Epithelial cell of esophagus (primary cell): Measurements from ENCODE around the gene SRCIN1.

ENCODE experiments used
- DNase-seq: peaks from one replicate; pipeline ENCODE4 v3.0.0; 2010; ENCODE audit warnings: low read depth
- H3K4me3 ChIP-seq: 2 replicates; pipeline ENCODE4 v1.5.1; 2011; ENCODE audit warnings: mild to moderate bottlenecking, low read length, control low read depth
- CTCF ChIP-seq: IDR thresholded peaks from 2 replicates; pipeline ENCODE4 v1.5.1; 2011; ENCODE audit warnings: low read depth, mild to moderate bottlenecking, low read length, control low read depth, inconsistent platforms; ENCODE audit not compliant: insufficient read depth; ENCODE audit errors: missing control alignments

The SRCIN1 gene

DNA sequence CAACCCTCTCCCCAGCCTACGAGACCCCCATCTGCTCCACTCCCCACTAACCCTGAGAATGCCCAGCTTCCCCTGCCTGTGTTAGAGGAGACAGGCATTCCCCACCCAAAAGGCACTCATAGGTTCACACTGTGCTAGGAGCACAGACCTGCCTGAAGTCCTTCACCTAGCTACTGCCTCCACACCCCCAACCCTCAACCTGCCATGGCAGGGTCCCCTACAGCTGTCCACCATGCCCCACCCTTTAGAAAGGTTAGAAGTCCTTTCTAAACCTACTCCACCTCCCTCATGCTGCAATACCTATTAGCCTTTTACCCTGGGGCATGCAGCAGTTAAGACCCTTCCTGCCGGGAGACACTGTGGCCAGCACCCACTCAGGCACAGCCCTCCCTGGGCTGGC is 9.1 kb downstream of the SRCIN1 start:
- no peak for TF ChIP-seq CTCF
- no peak for DNase-seq
- no peak overlapping the region for H3K4me3 ChIP-seq

DNA sequence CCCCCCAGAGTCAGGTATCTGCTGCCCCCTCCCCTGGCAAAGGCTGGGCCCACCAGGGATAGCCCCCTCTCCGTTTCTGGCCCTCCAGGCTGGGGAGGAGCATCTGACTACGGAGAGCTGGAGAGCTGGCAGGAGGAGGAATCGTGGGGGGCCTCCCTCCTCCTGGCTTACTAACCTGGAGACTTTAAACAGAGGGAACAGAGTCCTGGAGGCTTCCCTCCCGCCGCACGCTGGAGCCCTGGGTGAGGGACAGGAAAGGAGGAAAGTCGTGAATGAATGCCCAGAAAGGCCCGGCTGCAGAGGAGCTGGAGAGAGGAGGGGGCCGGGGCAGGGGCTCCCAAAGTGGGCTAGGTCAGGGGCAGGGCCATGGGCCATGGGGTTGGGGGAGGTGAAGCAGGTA is 9.9 kb downstream of the SRCIN1 start:
- no peak for DNase-seq
- no peak for TF ChIP-seq CTCF
- H3K4me3 ChIP-seq = no peak overlapping the region

GRCh38 chr17:38594152-38594551 is 11.6 kb downstream of the SRCIN1 start:
- TF ChIP-seq CTCF = no peak
- no peak overlapping the region for H3K4me3 ChIP-seq
- DNase-seq = no peak

- DNase-seq = no peak
- H3K4me3 ChIP-seq = no peak overlapping the region
- TF ChIP-seq CTCF = no peak
Measured at GRCh38 chr17:38592487-38592886, 13.3 kb downstream of the SRCIN1 start.

DNA sequence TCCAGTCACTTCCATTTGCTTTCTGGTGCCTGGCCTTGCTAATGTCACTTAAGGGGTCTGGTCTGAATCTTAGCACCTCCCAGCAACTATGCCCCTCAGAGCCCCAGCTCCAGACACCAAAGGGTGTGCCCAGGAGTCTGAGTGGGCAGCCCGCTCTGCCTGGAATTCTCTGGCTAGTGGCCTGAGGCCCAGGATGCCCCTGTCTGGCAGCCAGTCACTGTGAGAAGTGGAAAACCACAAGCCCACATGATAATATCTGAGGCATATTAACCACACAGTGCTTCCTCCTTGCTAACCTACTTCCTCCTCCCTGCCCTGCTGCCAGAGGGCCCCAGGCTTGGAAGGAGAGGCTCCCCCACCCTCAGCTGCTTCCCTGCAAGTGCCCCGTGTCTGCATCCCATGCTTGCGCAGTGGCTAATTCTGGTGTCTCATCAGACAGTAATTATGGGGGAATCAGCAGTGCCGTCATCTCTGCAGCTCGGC is 14.0 kb downstream of the SRCIN1 start:
- peak; percentile 19 for DNase-seq
- H3K4me3 ChIP-seq = no peak overlapping the region
- no peak for TF ChIP-seq CTCF

DNA sequence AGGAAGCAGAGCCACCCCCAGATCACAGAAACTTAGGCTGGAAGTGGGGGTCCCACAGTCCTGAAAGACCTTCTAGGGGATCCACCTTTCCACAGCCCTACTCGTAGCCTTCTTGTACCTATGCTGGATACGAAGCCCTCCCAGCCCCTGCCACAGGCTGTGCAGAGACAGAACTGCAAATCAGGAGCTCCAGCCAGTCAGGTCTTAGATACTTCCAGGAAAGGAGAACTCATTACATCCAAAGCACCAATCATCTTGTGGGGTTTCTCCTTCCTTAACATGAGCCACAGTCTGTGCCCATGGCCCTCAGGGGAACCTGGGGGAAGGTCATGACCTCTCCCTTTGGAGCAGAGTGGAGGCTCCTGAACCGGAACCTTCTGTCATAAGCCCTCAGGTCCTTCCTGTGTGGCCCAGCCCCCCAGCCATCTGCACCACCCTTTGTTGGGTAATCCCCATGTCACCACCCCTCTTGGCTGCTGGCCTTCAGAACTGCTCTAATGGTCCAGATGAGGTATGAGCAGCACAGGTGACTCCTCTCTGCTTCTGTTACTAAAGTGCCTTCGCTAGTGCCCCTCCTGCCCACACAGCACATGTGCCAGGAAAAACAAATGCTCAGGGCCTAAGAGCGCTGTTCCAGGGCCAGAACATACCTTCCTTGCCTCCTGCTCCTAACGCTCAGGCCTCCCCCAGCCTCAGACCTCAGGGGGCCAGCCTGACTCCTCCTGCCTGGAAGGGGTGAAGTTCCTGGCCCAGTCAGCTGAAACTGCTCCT is 14.6 kb downstream of the SRCIN1 start:
- H3K4me3 ChIP-seq = no peak overlapping the region
- TF ChIP-seq CTCF = no peak
- peak; percentile 21 for DNase-seq

DNA sequence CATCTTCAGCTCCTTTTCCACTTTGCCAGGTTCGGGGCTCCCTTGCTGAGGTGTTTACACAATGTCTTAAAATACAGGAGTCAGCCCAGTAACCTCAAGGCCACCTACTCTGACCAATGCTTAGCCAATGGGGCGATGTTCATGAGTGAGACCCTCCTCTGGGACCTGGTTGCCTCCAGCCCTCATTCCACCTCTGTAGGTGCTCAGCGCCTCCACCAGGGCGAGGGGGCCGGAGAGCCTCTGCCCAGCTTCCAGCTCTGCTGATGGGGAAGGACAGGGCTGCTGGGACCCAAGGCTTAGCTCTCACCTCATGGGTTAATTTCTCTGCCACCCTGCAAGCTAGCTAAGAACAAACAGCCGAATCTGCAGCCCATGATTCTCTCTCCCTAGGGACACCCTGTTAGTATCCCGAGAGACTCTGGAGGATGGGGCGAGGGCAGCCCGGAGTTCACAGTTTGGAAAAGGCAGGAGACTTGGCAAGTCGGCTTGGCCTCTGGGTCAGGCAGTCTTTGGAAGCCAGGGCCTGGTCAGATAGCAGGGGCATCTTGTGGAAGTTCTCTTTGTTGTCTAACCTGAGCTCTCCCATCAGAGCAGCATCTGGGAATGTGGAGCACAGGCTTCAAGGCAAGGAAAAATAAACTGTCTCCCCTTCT is 16.2 kb downstream of the SRCIN1 start:
- TF ChIP-seq CTCF = no peak
- no peak for DNase-seq
- no peak overlapping the region for H3K4me3 ChIP-seq
